ENCODE data around the gene MAEL. TPM values are rescaled to one million over a fixed set of nuclear protein-coding genes. Genes with fewer than 3 reads are reported as not detected.

MAEL gene
- not detected for polyA plus RNA-seq (2012; ENCODE audit: insufficient read length, low read depth)

GRCh38 chr1:166988974-166989515 lies at the start of gene MAEL:
TSS of gene MAEL (plus strand) at chr1:166989280. CDS start at chr1:166989353, 73 bp downstream.
- TF ChIP-seq REST (IDR thresholded peaks at IDR 0.05; ENCODE audit: insufficient read depth in 1 of 2, low read depth in 2 of 2, low read length in 2 of 2) (no peak), FOXP2 (optimal IDR thresholded peaks at IDR 0.05; ENCODE audit: borderline replicate concordance, extremely low read depth, extremely low read length, insufficient read depth) (no peak), TAF1 (IDR thresholded peaks at IDR 0.05; ENCODE audit: borderline replicate concordance, insufficient read depth, low read length) (no peak), POLR2AphosphoS5 (IDR thresholded peaks at IDR 0.05; ENCODE audit: low read depth, low read length) (no peak), SIN3A (IDR thresholded peaks at IDR 0.05; ENCODE audit: borderline replicate concordance, insufficient read depth, low read length) (no peak)

DNA sequence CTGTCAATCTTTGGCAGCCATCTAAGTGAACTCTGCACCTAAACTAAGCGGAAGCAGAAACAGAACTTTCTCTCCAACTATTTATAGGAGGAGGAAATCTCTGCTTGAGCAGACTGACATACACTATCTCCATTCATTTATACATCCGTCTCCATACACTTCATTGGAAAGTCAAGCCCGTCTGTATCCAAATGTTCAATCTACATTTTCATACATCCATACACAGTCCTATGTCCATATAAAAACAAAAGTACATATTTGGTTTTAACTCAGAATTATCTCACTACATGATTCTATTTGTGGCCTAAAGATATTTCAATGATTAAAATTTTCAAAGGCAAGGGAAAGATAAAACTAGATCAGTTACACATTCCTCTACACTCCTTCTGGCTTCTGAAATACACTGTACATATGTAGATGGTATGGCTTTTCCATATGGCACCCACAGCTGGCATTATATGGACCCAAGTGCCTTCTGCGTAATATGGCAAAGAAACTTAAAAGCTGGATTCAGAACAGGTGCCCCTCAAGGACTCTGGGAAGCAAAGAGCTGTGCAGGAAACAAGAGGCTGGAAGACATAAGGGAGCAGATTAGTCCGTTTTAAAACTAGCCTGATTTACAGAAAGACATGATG lies 49.2 kb upstream of the MAEL start:
- no peak for TF ChIP-seq FOXP2 (optimal IDR thresholded peaks at IDR 0.05; ENCODE audit: borderline replicate concordance, extremely low read depth, extremely low read length, insufficient read depth)

- no peak for TF ChIP-seq SIN3A (IDR thresholded peaks at IDR 0.05; ENCODE audit: borderline replicate concordance, insufficient read depth, low read length)
- TF ChIP-seq POLR2AphosphoS5 (IDR thresholded peaks at IDR 0.05; ENCODE audit: low read depth, low read length) = no peak
- TF ChIP-seq TAF1 (IDR thresholded peaks at IDR 0.05; ENCODE audit: borderline replicate concordance, insufficient read depth, low read length) = no peak
- TF ChIP-seq REST (IDR thresholded peaks at IDR 0.05; ENCODE audit: insufficient read depth in 1 of 2, low read depth in 2 of 2, low read length in 2 of 2) = no peak
- no peak for TF ChIP-seq FOXP2 (optimal IDR thresholded peaks at IDR 0.05; ENCODE audit: borderline replicate concordance, extremely low read depth, extremely low read length, insufficient read depth)
Measured at GRCh38 chr1:166944186-166944967, 44.7 kb upstream of the MAEL start.

DNA sequence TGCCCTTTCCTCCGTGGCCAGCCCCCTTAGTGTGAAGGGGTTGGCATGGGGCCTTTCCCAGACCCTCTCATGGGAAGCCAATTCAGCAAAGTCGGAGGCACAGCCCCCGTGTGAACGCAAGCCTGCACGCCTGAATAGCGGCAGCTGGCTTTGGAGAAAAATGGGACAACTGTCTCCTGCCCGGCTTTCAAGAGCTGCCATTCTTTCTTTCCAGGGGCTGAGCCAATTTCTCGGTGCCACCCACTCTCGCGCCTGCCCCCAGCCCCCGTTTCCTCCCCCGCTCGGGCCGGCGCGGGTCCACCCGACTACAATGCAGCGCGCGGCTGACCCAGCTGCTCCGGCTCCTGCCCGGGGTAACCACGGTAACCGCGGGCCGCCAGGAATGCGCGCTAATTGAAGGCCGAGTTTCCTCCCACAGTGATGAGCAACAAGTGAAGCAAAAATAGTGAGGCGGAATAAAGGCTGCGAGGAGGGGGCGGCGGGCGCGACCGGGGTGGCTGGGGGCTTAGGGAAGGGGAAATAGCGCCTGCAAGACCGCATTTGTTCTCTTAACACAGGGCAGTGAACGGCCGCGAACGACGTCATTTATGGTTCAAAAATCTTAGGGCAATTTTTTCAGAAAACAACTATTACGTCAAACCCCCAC lies 41.6 kb upstream of the MAEL start:
- no peak for TF ChIP-seq FOXP2 (optimal IDR thresholded peaks at IDR 0.05; ENCODE audit: borderline replicate concordance, extremely low read depth, extremely low read length, insufficient read depth)
- no peak for TF ChIP-seq SIN3A (IDR thresholded peaks at IDR 0.05; ENCODE audit: borderline replicate concordance, insufficient read depth, low read length)
- no peak for TF ChIP-seq REST (IDR thresholded peaks at IDR 0.05; ENCODE audit: insufficient read depth in 1 of 2, low read depth in 2 of 2, low read length in 2 of 2)
- no peak for TF ChIP-seq TAF1 (IDR thresholded peaks at IDR 0.05; ENCODE audit: borderline replicate concordance, insufficient read depth, low read length)
- no peak for TF ChIP-seq POLR2AphosphoS5 (IDR thresholded peaks at IDR 0.05; ENCODE audit: low read depth, low read length)

- TF ChIP-seq FOXP2 (optimal IDR thresholded peaks at IDR 0.05; ENCODE audit: borderline replicate concordance, extremely low read depth, extremely low read length, insufficient read depth) (no peak), SIN3A (IDR thresholded peaks at IDR 0.05; ENCODE audit: borderline replicate concordance, insufficient read depth, low read length) (no peak), POLR2AphosphoS5 (IDR thresholded peaks at IDR 0.05; ENCODE audit: low read depth, low read length) (no peak), REST (IDR thresholded peaks at IDR 0.05; ENCODE audit: insufficient read depth in 1 of 2, low read depth in 2 of 2, low read length in 2 of 2) (no peak), TAF1 (IDR thresholded peaks at IDR 0.05; ENCODE audit: borderline replicate concordance, insufficient read depth, low read length) (no peak)
Measured at GRCh38 chr1:166948856-166949350, 40.2 kb upstream of the MAEL start.

Data from PFSK-1 (cell line).